CD1c-positive myeloid dendritic cell (primary cell): ENCODE results near the gene TCIRG1.

Experiments
- DNase-seq: peaks from one replicate; pipeline ENCODE4 v3.0.0-alpha.2; 2016; ENCODE audit errors: extremely low spot score

TCIRG1 gene

GRCh38 chr11:68017980-68018729, 20.7 kb upstream of the TCIRG1 start:
- DNase-seq = no peak

- DNase-seq = no peak
These were observed 20.1 kb upstream of the TCIRG1 start for GRCh38 chr11:68018730-68019190.

DNA sequence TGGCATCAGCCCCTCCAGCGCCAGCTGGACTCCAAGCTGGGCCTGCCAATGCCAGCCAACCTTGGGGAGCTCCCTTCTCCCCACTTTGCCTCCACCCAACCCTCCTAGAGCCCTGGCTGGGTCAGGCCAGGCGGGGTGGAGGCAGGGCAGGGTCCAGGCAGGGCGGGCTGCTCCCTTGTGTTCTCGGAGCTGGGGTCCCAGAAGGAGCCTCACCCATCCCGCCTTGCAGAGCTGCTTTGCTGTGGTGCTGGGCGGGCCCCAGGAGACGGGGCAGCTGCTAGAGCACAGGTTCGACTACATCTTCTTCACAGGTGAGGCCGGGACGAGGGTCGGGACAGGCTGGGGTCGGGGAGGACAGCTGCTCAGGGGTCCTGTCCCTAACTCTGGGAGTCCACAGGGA, 19.3 kb upstream of the TCIRG1 start:
- DNase-seq = no peak

DNA sequence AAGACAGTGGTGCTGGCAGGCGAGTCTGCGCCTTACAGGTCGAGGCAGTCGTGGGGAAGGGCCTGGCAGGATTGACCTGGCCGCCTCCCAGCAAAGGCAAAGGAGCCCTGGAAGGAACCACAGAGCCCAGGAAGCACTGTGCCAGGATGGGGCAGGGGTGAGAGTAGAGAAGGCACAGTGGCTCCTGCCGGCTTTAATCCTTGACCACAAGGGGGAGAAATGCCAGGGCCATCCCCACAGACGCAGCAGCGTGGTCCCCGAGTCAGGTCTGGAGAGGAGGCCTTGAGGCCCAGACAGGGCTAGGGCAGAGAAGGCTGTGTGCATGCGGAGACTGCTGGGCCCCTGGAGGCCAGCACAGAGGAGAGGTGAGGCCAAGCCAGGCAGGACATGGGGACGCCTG, 18.2 kb upstream of the TCIRG1 start:
- DNase-seq = no peak

DNA sequence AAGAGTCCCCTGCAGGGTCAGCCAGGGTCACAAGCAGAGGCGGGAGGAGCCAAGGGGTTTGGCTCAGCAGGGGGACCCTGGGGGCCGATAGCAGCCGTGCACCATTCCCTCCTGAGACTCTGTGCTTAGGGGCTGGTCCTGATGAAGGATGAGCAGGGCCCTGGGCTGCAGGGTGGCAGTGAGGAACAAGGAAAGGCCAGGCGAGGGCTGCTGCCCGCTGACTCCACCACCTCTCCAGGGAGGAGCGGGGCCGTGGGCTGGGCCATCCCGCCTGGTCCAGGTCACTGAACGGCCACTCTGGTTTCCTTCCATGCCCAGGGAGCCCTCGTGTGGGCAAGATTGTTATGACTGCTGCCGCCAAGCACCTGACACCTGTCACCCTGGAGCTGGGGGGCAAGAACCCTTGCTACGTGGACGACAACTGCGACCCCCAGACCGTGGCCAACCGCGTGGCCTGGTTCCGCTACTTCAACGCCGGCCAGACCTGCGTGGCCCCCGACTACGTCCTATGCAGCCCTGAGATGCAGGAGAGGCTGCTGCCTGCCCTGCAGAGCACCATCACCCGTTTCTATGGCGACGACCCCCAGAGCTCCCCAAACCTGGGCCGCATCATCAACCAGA, 17.5 kb upstream of the TCIRG1 start:
- no peak for DNase-seq

DNA sequence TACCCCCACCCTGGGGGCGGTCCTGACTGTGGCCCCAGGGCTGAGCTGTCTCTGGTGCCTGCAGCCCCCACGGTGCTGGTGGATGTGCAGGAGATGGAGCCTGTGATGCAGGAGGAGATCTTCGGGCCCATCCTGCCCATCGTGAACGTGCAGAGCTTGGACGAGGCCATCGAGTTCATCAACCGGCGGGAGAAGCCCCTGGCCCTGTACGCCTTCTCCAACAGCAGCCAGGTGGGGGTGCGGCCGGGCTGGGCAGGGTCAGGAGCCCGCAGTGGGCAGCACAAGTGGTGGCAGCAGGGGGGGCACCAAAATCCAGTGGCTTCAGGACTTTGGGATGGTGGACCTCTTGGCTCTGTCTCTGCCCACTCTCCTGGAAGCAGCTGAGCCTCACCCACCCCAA, 16.3 kb upstream of the TCIRG1 start:
- no peak for DNase-seq

- no peak for DNase-seq
These were observed 14.3 kb upstream of the TCIRG1 start for GRCh38 chr11:68024508-68024907.

GRCh38 chr11:68025047-68025446, 13.8 kb upstream of the TCIRG1 start:
- DNase-seq = no peak

- DNase-seq = no peak
These were observed 12.3 kb upstream of the TCIRG1 start for GRCh38 chr11:68026391-68027105.

GRCh38 chr11:68027667-68028066, 11.2 kb upstream of the TCIRG1 start:
- no peak for DNase-seq

DNA sequence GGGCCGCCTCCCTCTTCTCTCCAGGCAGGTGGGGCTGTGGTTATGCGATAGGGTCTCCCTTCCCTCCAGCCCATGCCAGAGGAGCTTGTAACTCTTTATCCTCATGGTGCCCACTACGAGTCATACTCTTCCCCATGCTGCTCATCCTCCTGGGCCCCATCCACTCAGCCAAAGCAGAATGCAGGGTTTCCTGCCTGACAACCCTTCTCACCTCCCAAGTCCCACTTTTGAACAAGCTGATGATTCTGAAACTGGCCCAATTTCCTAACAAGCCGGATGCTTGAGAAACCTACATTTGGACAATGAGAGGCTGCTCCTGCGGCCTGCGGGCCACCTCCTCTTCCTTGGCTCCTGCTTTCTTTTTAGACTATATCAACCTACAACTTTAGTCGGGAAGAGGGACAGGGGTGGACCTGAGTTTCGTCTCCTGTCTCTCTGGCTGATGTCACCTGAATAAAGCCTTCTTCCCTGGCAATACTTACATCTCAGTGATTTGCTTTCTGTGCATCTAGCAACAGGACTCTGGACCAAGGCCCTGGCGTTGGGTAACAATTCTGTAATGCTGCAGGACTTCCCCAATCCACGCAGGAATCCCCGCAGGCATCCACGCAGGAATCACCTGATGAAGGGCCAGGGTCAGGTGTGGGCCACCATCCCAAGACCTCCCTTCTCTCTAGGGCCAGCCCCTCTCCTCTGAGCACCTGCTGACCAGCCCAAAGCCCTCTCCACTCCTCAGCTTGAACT, 9.9 kb upstream of the TCIRG1 start:
- DNase-seq = no peak

GRCh38 chr11:68030318-68031143, 8.3 kb upstream of the TCIRG1 start, which contains the start of gene NDUFS8:
Gene NDUFS8, plus strand, starts transcription at chr11:68030681. Its CDS starts 1,471 bp downstream, at chr11:68032152.
- DNase-seq = peak; percentile 99

- no peak for DNase-seq
These were observed 7.7 kb upstream of the TCIRG1 start for GRCh38 chr11:68031144-68031464.

- DNase-seq = no peak
These were observed 6.8 kb upstream of the TCIRG1 start for GRCh38 chr11:68032003-68032402.

GRCh38 chr11:68032997-68033707, 5.7 kb upstream of the TCIRG1 start:
- DNase-seq = no peak

- DNase-seq = no peak
These were observed 5.1 kb upstream of the TCIRG1 start for GRCh38 chr11:68033708-68034045.

- no peak for DNase-seq
These were observed 3.5 kb upstream of the TCIRG1 start for GRCh38 chr11:68035266-68035876.

DNA sequence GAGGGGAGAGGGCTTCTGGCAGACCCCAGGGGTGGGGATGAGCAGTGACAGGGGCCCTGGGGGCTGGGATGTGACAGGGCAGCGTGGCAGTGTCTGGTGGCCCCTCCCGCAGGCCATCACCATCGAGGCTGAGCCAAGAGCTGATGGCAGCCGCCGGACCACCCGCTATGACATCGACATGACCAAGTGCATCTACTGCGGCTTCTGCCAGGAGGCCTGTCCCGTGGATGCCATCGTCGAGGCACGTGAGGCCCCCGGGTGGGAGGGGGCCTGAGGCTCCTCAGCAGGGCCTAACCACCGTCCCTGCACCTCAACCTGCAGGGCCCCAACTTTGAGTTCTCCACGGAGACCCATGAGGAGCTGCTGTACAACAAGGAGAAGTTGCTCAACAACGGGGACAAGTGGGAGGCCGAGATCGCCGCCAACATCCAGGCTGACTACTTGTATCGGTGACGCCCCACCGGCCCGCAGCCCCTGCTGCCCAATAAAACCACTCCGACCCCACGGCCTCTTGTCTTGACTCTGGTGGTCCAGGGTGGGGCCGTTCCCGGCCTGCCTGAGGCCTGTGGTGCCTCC, 2.6 kb upstream of the TCIRG1 start:
- DNase-seq = peak; percentile 76

GRCh38 chr11:68036717-68037239, 2.0 kb upstream of the TCIRG1 start:
- DNase-seq = peak; percentile 92
